ENCODE data around the gene FBXO31. TPM values are rescaled to one million over a fixed set of nuclear protein-coding genes. Genes with fewer than 3 reads are reported as not detected.
"Not testable (repeated sequence)": the region's sequence is repeated elsewhere in the genome, so short reads cannot be mapped to it uniquely, and the experiment has no call there.

The FBXO31 gene
- total RNA-seq, 1 experiment from 2014 or later = 40.4 TPM

DNA sequence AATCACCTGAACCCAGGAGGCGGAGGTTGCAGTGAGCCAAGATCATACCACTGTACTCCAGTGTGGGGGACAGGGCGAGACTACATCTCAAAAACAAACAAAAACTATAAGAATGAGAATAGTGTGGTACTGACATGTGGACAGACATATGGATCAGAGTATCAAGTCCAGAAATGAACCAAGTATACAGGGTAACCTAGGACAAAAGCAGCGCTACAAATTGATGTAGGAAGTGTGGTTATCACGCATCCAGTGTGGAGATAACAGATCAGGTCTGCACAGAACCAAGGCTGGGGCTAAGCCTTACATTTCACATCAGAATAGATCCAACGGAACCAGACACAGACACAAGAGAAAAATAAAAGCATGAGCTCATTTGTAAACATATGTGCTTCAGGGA lies 43.4 kb downstream of the FBXO31 start:
- intact Hi-C loops (cut with micrococcal nuclease; ENCODE audit: unreplicated experiment) = no loop called here
- TF ChIP-seq, protein P1, sequence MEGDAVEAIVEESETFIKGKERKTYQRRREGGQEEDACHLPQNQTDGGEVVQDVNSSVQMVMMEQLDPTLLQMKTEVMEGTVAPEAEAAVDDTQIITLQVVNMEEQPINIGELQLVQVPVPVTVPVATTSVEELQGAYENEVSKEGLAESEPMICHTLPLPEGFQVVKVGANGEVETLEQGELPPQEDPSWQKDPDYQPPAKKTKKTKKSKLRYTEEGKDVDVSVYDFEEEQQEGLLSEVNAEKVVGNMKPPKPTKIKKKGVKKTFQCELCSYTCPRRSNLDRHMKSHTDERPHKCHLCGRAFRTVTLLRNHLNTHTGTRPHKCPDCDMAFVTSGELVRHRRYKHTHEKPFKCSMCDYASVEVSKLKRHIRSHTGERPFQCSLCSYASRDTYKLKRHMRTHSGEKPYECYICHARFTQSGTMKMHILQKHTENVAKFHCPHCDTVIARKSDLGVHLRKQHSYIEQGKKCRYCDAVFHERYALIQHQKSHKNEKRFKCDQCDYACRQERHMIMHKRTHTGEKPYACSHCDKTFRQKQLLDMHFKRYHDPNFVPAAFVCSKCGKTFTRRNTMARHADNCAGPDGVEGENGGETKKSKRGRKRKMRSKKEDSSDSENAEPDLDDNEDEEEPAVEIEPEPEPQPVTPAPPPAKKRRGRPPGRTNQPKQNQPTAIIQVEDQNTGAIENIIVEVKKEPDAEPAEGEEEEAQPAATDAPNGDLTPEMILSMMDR (IDR thresholded peaks at IDR 0.05; ENCODE audit: unreplicated experiment) = no peak
- no peak for DNase-seq
- CTCF ChIA-PET = no interaction called here
- Mint-ChIP-seq H3K4me3 (ENCODE audit: low read depth, unreplicated experiment) (no peak overlapping the region), H3K27ac (ENCODE audit: unreplicated experiment) (no peak overlapping the region), H3K9me3 (ENCODE audit: low read depth, unreplicated experiment) (no peaks in the 10 kb centered on the region), H3K4me1 (ENCODE audit: low read depth, unreplicated experiment) (no peaks in the 10 kb centered on the region), H3K27me3 (ENCODE audit: unreplicated experiment) (no peaks in the 10 kb centered on the region), H3K36me3 (ENCODE audit: insufficient read depth, unreplicated experiment) (peaks cover 29% of the 10 kb centered on the region)
- BruUV-seq (replicated peaks) = no TSS peak

DNA sequence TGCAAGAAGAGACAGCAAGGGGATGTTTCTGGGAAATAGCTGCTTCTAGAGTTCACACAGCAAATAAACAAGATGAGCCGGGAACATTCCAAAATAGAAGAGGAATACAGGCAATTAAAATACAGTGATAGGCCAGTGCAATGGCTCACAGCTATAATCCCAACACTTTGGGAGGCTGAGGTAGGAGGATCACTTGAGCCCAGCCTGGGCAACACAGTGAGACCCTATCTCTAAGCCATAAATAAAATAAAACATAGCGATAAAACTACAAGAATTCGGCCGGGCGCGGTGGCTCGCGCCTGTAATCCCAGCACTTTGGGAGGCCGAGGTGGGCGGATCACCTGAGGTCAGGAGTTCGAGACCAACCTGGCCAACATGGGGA lies 43.9 kb downstream of the FBXO31 start:
- BruUV-seq (replicated peaks); H3K4me3 Mint-ChIP-seq (ENCODE audit: low read depth, unreplicated experiment); intact Hi-C loops (cut with micrococcal nuclease; ENCODE audit: unreplicated experiment); H3K4me1 Mint-ChIP-seq (ENCODE audit: low read depth, unreplicated experiment); H3K27ac Mint-ChIP-seq (ENCODE audit: unreplicated experiment); H3K27me3 Mint-ChIP-seq (ENCODE audit: unreplicated experiment); CTCF ChIA-PET; H3K9me3 Mint-ChIP-seq (ENCODE audit: low read depth, unreplicated experiment); DNase-seq: not testable (repeated sequence)
- peaks cover 34% of the 10 kb centered on the region for H3K36me3 Mint-ChIP-seq (ENCODE audit: insufficient read depth, unreplicated experiment)

DNA sequence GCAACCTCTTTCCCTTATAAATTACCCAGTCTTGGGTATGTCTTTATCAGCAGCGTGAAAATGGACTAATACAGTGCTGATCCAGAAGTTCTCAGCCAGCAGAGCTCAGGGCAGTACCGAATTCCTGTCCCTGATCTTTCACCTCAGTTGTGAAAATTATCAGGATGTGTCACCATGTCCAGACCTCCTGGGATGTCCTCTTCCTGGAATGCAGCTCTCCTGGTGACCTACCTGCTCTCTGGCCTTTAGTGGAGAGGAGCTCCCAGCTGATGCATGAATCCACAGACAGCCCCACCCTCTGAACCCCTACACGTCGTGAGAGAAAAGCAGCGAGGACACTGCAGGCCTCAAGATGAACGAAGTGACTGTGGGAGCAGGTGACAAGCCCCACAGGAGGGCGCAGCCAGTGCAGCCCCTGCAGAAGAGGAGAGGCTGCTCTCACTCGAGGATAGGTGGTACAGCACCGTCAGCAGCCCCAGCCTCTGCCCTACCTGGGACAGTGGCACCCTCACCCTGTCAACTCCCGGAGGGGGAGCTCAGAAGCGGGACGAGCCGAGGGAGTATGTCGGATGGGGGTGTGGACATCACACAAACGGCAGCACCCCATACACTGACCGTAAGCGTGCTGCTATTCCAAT lies 44.4 kb downstream of the FBXO31 start:
- intact Hi-C loops (cut with micrococcal nuclease; ENCODE audit: unreplicated experiment) = no loop called here
- Mint-ChIP-seq H3K27me3 (ENCODE audit: unreplicated experiment) (no peaks in the 10 kb centered on the region), H3K4me1 (ENCODE audit: low read depth, unreplicated experiment) (no peaks in the 10 kb centered on the region), H3K36me3 (ENCODE audit: insufficient read depth, unreplicated experiment) (peaks cover 30% of the 10 kb centered on the region), H3K4me3 (ENCODE audit: low read depth, unreplicated experiment) (no peak overlapping the region), H3K27ac (ENCODE audit: unreplicated experiment) (no peak overlapping the region), H3K9me3 (ENCODE audit: low read depth, unreplicated experiment) (no peaks in the 10 kb centered on the region)
- no peak for DNase-seq
- BruUV-seq (replicated peaks) = no TSS peak
- TF ChIP-seq, protein P1 (IDR thresholded peaks at IDR 0.05; ENCODE audit: unreplicated experiment) = no peak
- CTCF ChIA-PET = no interaction called here

DNA sequence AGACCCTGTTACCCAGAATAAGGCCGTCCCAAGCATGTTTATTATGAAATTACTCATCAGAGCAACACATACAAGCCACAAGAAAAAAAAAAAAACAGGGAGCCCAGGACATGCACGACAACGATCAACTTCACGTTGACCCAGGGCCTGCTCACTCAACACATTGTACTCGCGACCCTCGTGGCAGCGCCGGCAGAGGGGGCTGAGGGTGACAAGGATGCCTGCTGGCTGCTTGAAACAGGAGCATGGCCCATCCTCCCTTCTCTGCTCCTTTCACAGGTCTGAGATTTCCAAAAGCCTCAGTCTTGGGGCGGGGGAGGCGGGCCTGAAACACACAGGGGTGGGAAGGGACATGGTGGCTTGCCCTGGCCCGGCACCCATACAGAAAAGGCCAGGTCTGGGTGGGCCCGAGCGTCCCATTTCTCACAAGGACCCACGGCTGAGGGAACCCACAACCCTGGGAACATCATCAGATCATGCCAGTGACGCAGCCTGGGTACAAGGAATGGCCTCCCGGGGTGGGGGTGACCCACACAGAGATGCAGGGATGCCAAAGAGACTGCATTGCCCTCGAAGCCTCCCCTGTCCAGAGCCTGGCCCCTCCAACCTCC lies 45.3 kb downstream of the FBXO31 start:
- no peak overlapping the region for H3K4me3 Mint-ChIP-seq (ENCODE audit: low read depth, unreplicated experiment)

More for the DNA sequence above, 45.3 kb downstream of the FBXO31 start:
- CTCF ChIA-PET = no interaction called here
- no peaks in the 10 kb centered on the region for H3K27me3 Mint-ChIP-seq (ENCODE audit: unreplicated experiment)
- no peaks in the 10 kb centered on the region for H3K4me1 Mint-ChIP-seq (ENCODE audit: low read depth, unreplicated experiment)
- H3K36me3 Mint-ChIP-seq (ENCODE audit: insufficient read depth, unreplicated experiment) = peaks cover 23% of the 10 kb centered on the region
- TF ChIP-seq, protein P1 (IDR thresholded peaks at IDR 0.05; ENCODE audit: unreplicated experiment) = no peak
- no peaks in the 10 kb centered on the region for H3K9me3 Mint-ChIP-seq (ENCODE audit: low read depth, unreplicated experiment)
- intact Hi-C loops (cut with micrococcal nuclease; ENCODE audit: unreplicated experiment) = no loop called here
- DNase-seq = no peak
- BruUV-seq (replicated peaks) = no TSS peak
- no peak overlapping the region for H3K27ac Mint-ChIP-seq (ENCODE audit: unreplicated experiment)
